Esophagus muscularis mucosa (tissue), 3 donors: ENCODE results near the gene PMVK.

Experiments
- POLR2A ChIP-seq: fragments of 450-650 bp; IDR thresholded peaks from one replicate; pipeline ENCODE4 v1.6.1; 2017; ENCODE audit warnings: antibody characterized with exemption, moderate library complexity, mild to moderate bottlenecking, low read depth
- POLR2AphosphoS5 ChIP-seq, 2 donors: sonication (generic); formaldehyde crosslinking; IDR thresholded peaks; one replicate each; pipeline ENCODE4 v1.6.1; 2017; ENCODE audit warnings: antibody characterized with exemption in 2 of 2
- TF ChIP-seq, protein P1 (sequence below), 3 experiments: fragments of 200-600 bp in 2 of 3; fragments of 450-650 bp in 1 of 3; sonication (generic) in 2 of 3; IDR thresholded peaks; one replicate each; pipeline ENCODE4 v1.5.1; 2017 to 2019; ENCODE audit warnings: antibody characterized with exemption in 3 of 3, mild to moderate bottlenecking in 2 of 3, moderate library complexity in 1 of 3

DNA sequence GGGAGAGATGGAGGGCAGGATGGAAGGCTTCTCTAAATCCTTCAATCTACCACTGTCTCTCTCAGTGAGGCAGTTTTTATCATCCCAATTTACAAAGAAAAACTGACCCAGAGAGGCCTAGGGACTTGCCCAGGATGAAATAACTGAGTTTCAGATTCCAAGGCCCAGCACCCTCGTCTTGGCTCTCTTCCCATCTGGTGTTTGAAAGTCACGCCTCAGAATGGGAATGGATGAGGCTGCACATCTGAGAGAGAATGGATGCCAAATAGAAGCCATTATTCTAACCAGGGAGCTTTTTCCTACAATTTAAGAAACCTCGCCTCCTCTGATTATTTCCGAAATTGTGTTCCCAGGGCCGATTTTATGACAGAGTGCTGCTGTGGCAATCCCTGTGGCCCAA is 55.8 kb downstream of the PMVK start:
- TF ChIP-seq, protein P1, sequence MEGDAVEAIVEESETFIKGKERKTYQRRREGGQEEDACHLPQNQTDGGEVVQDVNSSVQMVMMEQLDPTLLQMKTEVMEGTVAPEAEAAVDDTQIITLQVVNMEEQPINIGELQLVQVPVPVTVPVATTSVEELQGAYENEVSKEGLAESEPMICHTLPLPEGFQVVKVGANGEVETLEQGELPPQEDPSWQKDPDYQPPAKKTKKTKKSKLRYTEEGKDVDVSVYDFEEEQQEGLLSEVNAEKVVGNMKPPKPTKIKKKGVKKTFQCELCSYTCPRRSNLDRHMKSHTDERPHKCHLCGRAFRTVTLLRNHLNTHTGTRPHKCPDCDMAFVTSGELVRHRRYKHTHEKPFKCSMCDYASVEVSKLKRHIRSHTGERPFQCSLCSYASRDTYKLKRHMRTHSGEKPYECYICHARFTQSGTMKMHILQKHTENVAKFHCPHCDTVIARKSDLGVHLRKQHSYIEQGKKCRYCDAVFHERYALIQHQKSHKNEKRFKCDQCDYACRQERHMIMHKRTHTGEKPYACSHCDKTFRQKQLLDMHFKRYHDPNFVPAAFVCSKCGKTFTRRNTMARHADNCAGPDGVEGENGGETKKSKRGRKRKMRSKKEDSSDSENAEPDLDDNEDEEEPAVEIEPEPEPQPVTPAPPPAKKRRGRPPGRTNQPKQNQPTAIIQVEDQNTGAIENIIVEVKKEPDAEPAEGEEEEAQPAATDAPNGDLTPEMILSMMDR (IDR thresholded peaks at IDR 0.05), result no peak
- no peak for TF ChIP-seq POLR2A
- no peak for TF ChIP-seq POLR2AphosphoS5 (IDR thresholded peaks at IDR 0.05)
